ENCODE data around the gene TUFM. TPM values are rescaled to one million over a fixed set of nuclear protein-coding genes. Genes with fewer than 3 reads are reported as not detected.
"Not testable (repeated sequence)": the region's sequence is repeated elsewhere in the genome, so short reads cannot be mapped to it uniquely, and the experiment has no call there.

The TUFM gene
- total RNA-seq, 1 experiment from 2014 or later, result 296 TPM

DNA sequence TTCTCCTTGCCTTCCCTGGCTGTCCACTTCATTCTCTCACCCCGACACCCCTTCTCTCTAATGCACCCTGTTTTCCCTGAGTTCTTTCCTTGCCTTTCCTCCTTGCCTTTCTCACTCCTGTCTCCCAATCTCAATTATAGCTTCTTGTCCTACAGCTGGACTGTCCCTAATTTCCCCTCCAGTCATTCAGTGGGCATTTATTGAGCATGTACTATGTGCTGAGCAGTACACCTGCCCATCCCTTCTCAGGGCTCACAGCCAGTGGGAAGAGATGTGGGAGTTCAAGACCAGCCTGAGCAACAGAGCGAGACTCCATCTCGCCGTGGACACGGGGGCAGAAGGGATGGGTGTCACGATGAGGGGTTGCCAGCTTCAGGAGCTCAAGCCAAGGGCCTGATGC is 37.9 kb upstream of the TUFM start (continued):
- TF ChIP-seq GTF2I (CRISPR knock-in tag; conservative IDR thresholded peaks at IDR 0.05) (no peak), ZNF263 (CRISPR knock-in tag; IDR thresholded peaks at IDR 0.05; ENCODE audit: low read depth) (no peak)
- TF ChIP-seq, protein P1, sequence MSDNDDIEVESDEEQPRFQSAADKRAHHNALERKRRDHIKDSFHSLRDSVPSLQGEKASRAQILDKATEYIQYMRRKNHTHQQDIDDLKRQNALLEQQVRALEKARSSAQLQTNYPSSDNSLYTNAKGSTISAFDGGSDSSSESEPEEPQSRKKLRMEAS (CRISPR knock-in tag; IDR thresholded peaks at IDR 0.05), result no peak

DNA sequence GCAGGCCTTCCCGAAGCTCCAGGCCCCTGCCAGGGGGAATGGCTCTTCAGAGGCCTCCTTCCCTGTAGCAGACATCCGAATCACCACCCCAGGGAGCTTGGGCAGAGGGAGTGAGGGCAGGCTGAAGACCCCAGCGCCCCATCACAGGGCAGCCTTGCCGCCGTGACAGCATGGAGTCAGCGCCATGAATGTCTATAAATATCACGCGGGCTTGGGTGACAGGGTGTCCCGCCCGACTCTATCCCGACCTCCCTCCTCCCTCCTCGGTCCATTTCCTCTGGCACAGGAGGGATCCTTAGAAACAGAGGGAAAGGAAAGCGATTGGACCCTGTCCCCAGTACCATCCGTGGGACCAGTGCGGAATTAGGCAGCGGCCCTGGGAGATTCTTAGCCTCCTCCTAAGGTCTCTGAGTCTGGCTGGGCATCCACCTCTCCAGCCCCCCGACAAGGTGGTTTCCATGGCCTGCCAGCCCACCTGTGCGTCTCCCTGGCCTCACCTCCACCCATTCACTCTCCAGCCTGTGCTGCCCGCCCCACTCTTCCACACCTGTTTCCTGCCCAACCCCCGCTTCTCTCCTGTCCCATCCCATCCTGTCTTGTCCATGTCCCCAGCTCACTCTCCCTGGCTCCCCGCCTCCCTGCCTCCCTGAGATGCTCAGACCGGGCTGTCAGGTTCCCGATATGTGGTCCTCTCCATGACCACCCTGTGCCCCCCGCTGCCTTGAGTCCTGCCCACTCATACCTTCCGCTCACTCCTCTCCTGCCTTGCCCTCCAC is 37.3 kb upstream of the TUFM start:
- Mint-ChIP-seq H3K4me3 (no peak overlapping the region; the same call in 1 of the 2 replicates), H3K27ac (peak overlapping the region; percentile 29; the same call in 1 of the 2 replicates), H3K4me1 (peaks cover 31% of the 10 kb centered on the region), H3K36me3 (no peaks in the 10 kb centered on the region), H3K9me3 (no peaks in the 10 kb centered on the region), H3K27me3 (ENCODE audit: low read depth) (peaks cover 28% of the 10 kb centered on the region)
- TF ChIP-seq ZNF423 (CRISPR knock-in tag; IDR thresholded peaks at IDR 0.05) (no peak), ZNF671 (CRISPR knock-in tag; IDR thresholded peaks at IDR 0.05) (no peak), FOXP1 (CRISPR knock-in tag; IDR thresholded peaks at IDR 0.05; ENCODE audit: borderline replicate concordance) (no peak)
- POLR2A ChIA-PET, result no interaction called here
- DNase-seq (ENCODE audit: low spot score) (no peak), ATAC-seq (no peak)
- CTCF ChIA-PET, result interaction anchor here (1.0 to 1.8 kb wide), 8 partner anchors 9 to 94 kb away, joined by 3 to 18 read pairs (median 6); partner anchors contain the start of genes NFATC2IP and SH2B1

DNA sequence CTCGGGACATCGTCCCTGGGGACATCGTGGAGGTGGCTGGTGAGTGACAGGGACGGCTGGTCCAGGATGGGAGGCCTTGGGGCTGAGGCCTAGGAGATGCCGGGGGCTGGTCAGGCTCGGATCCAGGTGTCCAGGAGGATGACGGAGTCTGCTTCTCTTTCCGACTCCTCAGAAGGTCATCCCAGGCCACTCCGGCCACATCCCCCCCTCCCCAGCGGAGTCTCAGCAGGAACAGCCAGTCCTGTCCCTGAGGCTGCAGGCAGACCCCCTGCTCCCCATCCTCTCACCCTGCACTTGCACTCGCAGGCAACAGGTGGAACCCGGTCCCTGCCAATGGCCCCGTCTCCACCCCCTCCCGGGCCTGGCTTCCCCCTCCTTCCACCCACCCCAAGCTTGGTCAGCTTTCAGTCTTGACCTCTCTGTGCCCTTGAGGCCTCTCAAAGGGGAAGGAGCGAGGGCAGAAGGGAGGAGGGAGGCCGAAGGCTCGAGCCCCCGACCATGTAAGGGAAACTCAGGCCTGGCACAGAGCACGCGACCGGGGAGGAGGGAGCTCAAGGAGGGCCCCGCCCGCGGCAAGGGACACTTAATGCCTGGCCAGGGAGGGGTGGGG is 36.5 kb upstream of the TUFM start:
- ChIA-PET POLR2A (no interaction called here), CTCF (interaction anchor here (0.6 to 1.8 kb wide), 9 partner anchors 9 to 95 kb away, joined by 3 to 18 read pairs (median 5); partner anchors contain the start of genes NFATC2IP and SH2B1)
- no peaks in the 10 kb centered on the region for H3K36me3 Mint-ChIP-seq
- H3K27ac Mint-ChIP-seq, result no peak overlapping the region
- peaks cover 28% of the 10 kb centered on the region for H3K27me3 Mint-ChIP-seq (ENCODE audit: low read depth)
- H3K9me3 Mint-ChIP-seq, result no peaks in the 10 kb centered on the region
- peaks cover 35% of the 10 kb centered on the region for H3K4me1 Mint-ChIP-seq
- ATAC-seq (peak; percentile 23), DNase-seq (ENCODE audit: low spot score) (peak; percentile 63)
- no peak overlapping the region for H3K4me3 Mint-ChIP-seq
- TF ChIP-seq SMAD3 (CRISPR knock-in tag; IDR thresholded peaks at IDR 0.05; ENCODE audit: borderline replicate concordance), result no peak
- TF ChIP-seq ESRRA (CRISPR knock-in tag; IDR thresholded peaks at IDR 0.05; ENCODE audit: borderline replicate concordance), result peak; percentile 68; the same call in 1 of the 2 replicates

DNA sequence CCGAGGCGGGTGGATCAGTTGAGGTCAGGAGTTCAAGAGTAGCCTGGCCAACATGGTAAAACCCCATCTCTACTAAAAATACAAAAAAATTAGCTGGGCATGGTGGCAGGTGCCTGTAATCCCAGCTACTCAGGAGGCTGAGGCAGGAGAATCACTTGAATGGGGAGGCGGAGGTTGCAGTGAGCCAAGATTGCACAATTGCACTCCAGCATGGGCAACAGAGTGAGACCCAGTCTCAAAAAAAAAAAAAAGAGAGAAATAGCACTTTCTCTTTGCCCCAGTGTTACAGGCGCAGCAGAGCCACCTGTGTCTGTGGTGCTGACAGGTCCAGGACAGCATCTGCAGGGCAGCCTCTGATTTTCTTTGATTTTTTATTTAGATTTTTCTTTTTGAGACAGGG is 35.4 kb upstream of the TUFM start:
- ATAC-seq; DNase-seq (ENCODE audit: low spot score); H3K36me3 Mint-ChIP-seq; H3K9me3 Mint-ChIP-seq; H3K27ac Mint-ChIP-seq; H3K4me3 Mint-ChIP-seq: not testable (repeated sequence)
- H3K4me1 Mint-ChIP-seq, result peaks cover 39% of the 10 kb centered on the region
- ChIA-PET CTCF (interaction anchor here (2.6 kb wide), 1 partner anchor 42 kb away, joined by 9 read pairs; no protein-coding TSS in a partner anchor), POLR2A (interaction anchor here (0.7 kb wide), 1 partner anchor 35 kb away, joined by 4 read pairs; no protein-coding TSS in a partner anchor)
- H3K27me3 Mint-ChIP-seq (ENCODE audit: low read depth), result peaks cover 28% of the 10 kb centered on the region

DNA sequence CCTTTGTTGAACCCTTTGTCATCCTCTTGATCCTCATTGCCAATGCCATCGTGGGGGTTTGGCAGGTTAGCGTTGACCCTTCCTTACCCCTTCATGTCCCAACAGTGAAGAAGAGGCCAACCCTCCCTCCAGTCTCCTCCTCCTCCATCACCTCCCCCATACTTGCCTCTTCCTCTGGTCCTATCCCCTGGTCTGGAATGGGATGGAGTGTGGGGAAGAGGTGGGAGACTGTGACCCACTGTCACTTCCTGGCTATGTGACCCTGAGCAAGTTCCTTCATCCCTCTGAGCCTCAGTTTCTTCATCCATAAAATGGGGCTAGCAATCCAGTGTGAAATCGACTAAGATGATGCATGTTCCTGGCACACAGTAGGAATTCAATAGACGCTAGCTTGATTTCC is 34.8 kb upstream of the TUFM start:
- H3K36me3 Mint-ChIP-seq, result no peaks in the 10 kb centered on the region
- TF ChIP-seq GTF2I (CRISPR knock-in tag; conservative IDR thresholded peaks at IDR 0.05), result peak; percentile 57; the same call in 1 of the 2 replicates
- TF ChIP-seq, protein P2, sequence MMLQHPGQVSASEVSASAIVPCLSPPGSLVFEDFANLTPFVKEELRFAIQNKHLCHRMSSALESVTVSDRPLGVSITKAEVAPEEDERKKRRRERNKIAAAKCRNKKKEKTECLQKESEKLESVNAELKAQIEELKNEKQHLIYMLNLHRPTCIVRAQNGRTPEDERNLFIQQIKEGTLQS (CRISPR knock-in tag; conservative IDR thresholded peaks at IDR 0.05), result no peak
- no peak for TF ChIP-seq ZNF416 (CRISPR knock-in tag; IDR thresholded peaks at IDR 0.05)
- no peak for TF ChIP-seq KAT7 (CRISPR knock-in tag; IDR thresholded peaks at IDR 0.05; ENCODE audit: borderline replicate concordance)
- ATAC-seq, result no peak
- peaks cover 39% of the 10 kb centered on the region for H3K4me1 Mint-ChIP-seq
- no peak overlapping the region for H3K27ac Mint-ChIP-seq
- H3K4me3 Mint-ChIP-seq, result peak overlapping the region; percentile 66
- H3K27me3 Mint-ChIP-seq (ENCODE audit: low read depth), result peaks cover 28% of the 10 kb centered on the region
- ChIA-PET POLR2A (interaction anchor here (0.7 kb wide), 1 partner anchor 34 kb away, joined by 4 read pairs; no protein-coding TSS in a partner anchor), CTCF (interaction anchor here (0.9 to 2.6 kb wide), 5 partner anchors 43 to 96 kb away, joined by 4 to 12 read pairs (median 6); no protein-coding TSS in a partner anchor)
- H3K9me3 Mint-ChIP-seq, result no peaks in the 10 kb centered on the region
- DNase-seq (ENCODE audit: low spot score), result no peak

DNA sequence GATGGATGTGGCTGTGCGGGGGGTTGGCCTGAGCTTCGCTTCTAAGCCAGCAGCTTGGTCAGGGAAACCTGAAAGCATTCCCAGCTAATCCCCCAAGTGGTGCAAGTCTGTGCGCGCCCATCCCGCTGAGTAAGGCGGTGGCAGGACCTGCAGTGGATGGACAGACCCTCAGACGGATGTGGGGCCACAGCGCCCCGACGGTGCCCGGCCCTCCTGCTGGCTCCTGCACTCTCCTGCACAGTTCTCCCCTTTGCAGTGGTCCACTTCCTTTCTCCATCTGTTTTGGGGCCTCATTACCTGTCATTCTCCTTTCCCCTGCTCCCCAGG is 34.4 kb upstream of the TUFM start:
- ATAC-seq (no peak), DNase-seq (ENCODE audit: low spot score) (no peak)
- ChIA-PET CTCF (interaction anchor here (0.6 to 2.6 kb wide), 6 partner anchors 43 to 97 kb away, joined by 4 to 12 read pairs (median 6); no protein-coding TSS in a partner anchor), POLR2A (interaction anchor here (1.1 kb wide), 1 partner anchor 43 kb away, joined by 4 read pairs; no protein-coding TSS in a partner anchor)
- Mint-ChIP-seq H3K4me3 (peak overlapping the region; percentile 66), H3K9me3 (no peaks in the 10 kb centered on the region), H3K4me1 (peaks cover 39% of the 10 kb centered on the region), H3K27ac (no peak overlapping the region), H3K27me3 (ENCODE audit: low read depth) (peaks cover 28% of the 10 kb centered on the region), H3K36me3 (no peaks in the 10 kb centered on the region)
- TF ChIP-seq, protein P3, sequence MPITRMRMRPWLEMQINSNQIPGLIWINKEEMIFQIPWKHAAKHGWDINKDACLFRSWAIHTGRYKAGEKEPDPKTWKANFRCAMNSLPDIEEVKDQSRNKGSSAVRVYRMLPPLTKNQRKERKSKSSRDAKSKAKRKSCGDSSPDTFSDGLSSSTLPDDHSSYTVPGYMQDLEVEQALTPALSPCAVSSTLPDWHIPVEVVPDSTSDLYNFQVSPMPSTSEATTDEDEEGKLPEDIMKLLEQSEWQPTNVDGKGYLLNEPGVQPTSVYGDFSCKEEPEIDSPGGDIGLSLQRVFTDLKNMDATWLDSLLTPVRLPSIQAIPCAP (CRISPR knock-in tag; IDR thresholded peaks at IDR 0.05), result no peak
- TF ChIP-seq RELA (CRISPR knock-in tag; IDR thresholded peaks at IDR 0.05; ENCODE audit: borderline replicate concordance) (no peak), CBFB (CRISPR knock-in tag; IDR thresholded peaks at IDR 0.05; ENCODE audit: low read depth) (0 out of 2 replicates have a peak, but pooled peaks have one; percentile 12)

Measured in WTC11 (cell line).